H9 (cell line): ENCODE results near the gene PDLIM7. TPM values are rescaled to one million over a fixed set of nuclear protein-coding genes. Genes with fewer than 3 reads are reported as not detected.

Source experiments
- DNase-seq: peaks from one replicate; pipeline ENCODE4 v3.0.0-alpha.2; 2017
- H2AFZ ChIP-seq: one replicate; pipeline ENCODE4 v1.6.1; 2013; ENCODE audit warnings: mild to moderate bottlenecking, low read length, control low read depth, moderate library complexity
- H2AK5ac ChIP-seq: 2 replicates; pipeline ENCODE4 v1.6.1; 2013; ENCODE audit warnings: low read length, control low read depth, mixed read lengths; ENCODE audit not compliant: insufficient read length
- H2BK120ac ChIP-seq: one replicate; pipeline ENCODE4 v1.6.1; 2013; ENCODE audit warnings: low read depth, mild to moderate bottlenecking, low read length, control low read depth, inconsistent platforms; ENCODE audit not compliant: poor library complexity, severe bottlenecking
- H2BK12ac ChIP-seq: 2 replicates; pipeline ENCODE4 v1.6.1; 2013; ENCODE audit warnings: low read length, control low read depth, mixed read lengths, low read depth; ENCODE audit not compliant: insufficient read length
- H2BK15ac ChIP-seq: 2 replicates; pipeline ENCODE4 v1.6.1; 2013; ENCODE audit warnings: low read depth, low read length, control low read depth
- H2BK20ac ChIP-seq: one replicate; pipeline ENCODE4 v1.6.1; 2013; ENCODE audit warnings: low read depth, mild to moderate bottlenecking, low read length, control low read depth, inconsistent platforms; ENCODE audit not compliant: poor library complexity, severe bottlenecking
- H2BK5ac ChIP-seq: 2 replicates; pipeline ENCODE4 v1.6.1; 2013; ENCODE audit warnings: low read length, control low read depth, mixed read lengths; ENCODE audit not compliant: insufficient read length
- H3K14ac ChIP-seq: 2 replicates; pipeline ENCODE4 v1.6.1; 2013; ENCODE audit warnings: low read length, control low read depth; ENCODE audit not compliant: insufficient read depth
- H3K18ac ChIP-seq: 2 replicates; pipeline ENCODE4 v1.6.1; 2013; ENCODE audit warnings: low read depth, mild to moderate bottlenecking, mixed read lengths, low read length, control low read depth; ENCODE audit not compliant: insufficient read length
- H3K23ac ChIP-seq: 2 replicates; pipeline ENCODE4 v1.6.1; 2013; ENCODE audit warnings: low read length, control low read depth, mixed read lengths, low read depth; ENCODE audit not compliant: insufficient read length
- H3K23me2 ChIP-seq: 2 replicates; pipeline ENCODE4 v1.6.1; 2013; ENCODE audit warnings: low read depth, mild to moderate bottlenecking, mixed read lengths, low read length, control low read depth; ENCODE audit not compliant: insufficient read length, poor library complexity, severe bottlenecking
- H3K27ac ChIP-seq: 2 replicates; pipeline ENCODE4 v1.5.1; 2013; ENCODE audit warnings: low read length, control low read depth, mixed read lengths, low read depth; ENCODE audit not compliant: insufficient read length
- H3K27me3 ChIP-seq: 2 replicates; pipeline ENCODE4 v1.6.1; 2013; ENCODE audit warnings: low read length, control low read depth, inconsistent platforms; ENCODE audit not compliant: insufficient read depth
- H3K4ac ChIP-seq: 2 replicates; pipeline ENCODE4 v1.6.1; 2013; ENCODE audit warnings: low read depth, mild to moderate bottlenecking, control low read depth, inconsistent platforms, low read length, moderate library complexity
- H3K4me1 ChIP-seq: 2 replicates; pipeline ENCODE4 v1.6.1; 2013; ENCODE audit warnings: low read length, control low read depth, inconsistent platforms; ENCODE audit not compliant: insufficient read depth
- H3K4me2 ChIP-seq: 2 replicates; pipeline ENCODE4 v1.6.1; 2013; ENCODE audit warnings: low read length, control low read depth, mixed read lengths; ENCODE audit not compliant: insufficient read length, insufficient read depth
- H3K56ac ChIP-seq: 2 replicates; pipeline ENCODE4 v1.6.1; 2013; ENCODE audit warnings: low read depth, mild to moderate bottlenecking, mixed read lengths, low read length, control low read depth; ENCODE audit not compliant: insufficient read length
- H3K79me1 ChIP-seq: 2 replicates; pipeline ENCODE4 v1.6.1; 2013; ENCODE audit warnings: low read depth, mild to moderate bottlenecking, moderate library complexity, low read length, control low read depth, inconsistent platforms; ENCODE audit not compliant: insufficient read depth, poor library complexity, severe bottlenecking
- H3K79me2 ChIP-seq: 2 replicates; pipeline ENCODE4 v1.6.1; 2013; ENCODE audit warnings: low read length, control low read depth, inconsistent platforms; ENCODE audit not compliant: insufficient read depth
- H3K9ac ChIP-seq: 2 replicates; pipeline ENCODE4 v1.6.1; 2013; ENCODE audit warnings: low read length, control low read depth, mixed read lengths; ENCODE audit not compliant: insufficient read length; ENCODE audit errors: extremely low read depth
- H3K9me3 ChIP-seq: one replicate; pipeline ENCODE4 v1.6.1; 2013; ENCODE audit warnings: low read depth, low read length, inconsistent platforms; ENCODE audit not compliant: control insufficient read depth
- H3T11ph ChIP-seq: one replicate; pipeline ENCODE4 v1.6.1; 2013; ENCODE audit warnings: mild to moderate bottlenecking, low read length, control low read depth, inconsistent platforms
- H4K20me1 ChIP-seq: one replicate; pipeline ENCODE4 v1.6.1; 2013; ENCODE audit not compliant: control insufficient read depth, insufficient read length, insufficient read depth
- H4K5ac ChIP-seq: 2 replicates; pipeline ENCODE4 v1.6.1; 2013; ENCODE audit warnings: low read depth, mild to moderate bottlenecking, mixed read lengths, low read length, control low read depth; ENCODE audit not compliant: insufficient read length
- H4K8ac ChIP-seq: replicated peaks from 2 replicates; pipeline ENCODE4 v1.6.1; 2013; ENCODE audit warnings: low read length, control low read depth, mixed read lengths, low read depth; ENCODE audit not compliant: insufficient read length
- H4K91ac ChIP-seq: 2 replicates; pipeline ENCODE4 v1.6.1; 2013; ENCODE audit warnings: low read depth, mild to moderate bottlenecking, moderate library complexity, mixed read lengths, low read length, control low read depth; ENCODE audit not compliant: insufficient read length
- H3K27ac Mint-ChIP-seq, 3 experiments: 2 replicates in 2 of 3; 3 replicates in 1 of 3; pipeline ENCODE4 v1.8.0; 2020 to 2021; ENCODE audit warnings: mixed read lengths in 3 of 3, mild to moderate bottlenecking in 1 of 3, moderate library complexity in 1 of 3
- H3K27me3 Mint-ChIP-seq: 2 replicates; pipeline ENCODE4 v1.8.0; 2021; ENCODE audit warnings: low read depth, mild to moderate bottlenecking, moderate library complexity, mixed read lengths
- H3K36me3 Mint-ChIP-seq, 3 experiments: 2 replicates in 2 of 3; 3 replicates in 1 of 3; pipeline ENCODE4 v1.8.0; 2020 to 2021; ENCODE audit warnings: low read depth in 3 of 3, mixed read lengths in 3 of 3; ENCODE audit not compliant: insufficient read depth in 1 of 3
- H3K4me1 Mint-ChIP-seq, 2 experiments: 2 replicates each; pipeline ENCODE4 v1.8.0; 2020; ENCODE audit warnings: mixed read lengths in 2 of 2
- H3K4me3 Mint-ChIP-seq, 2 experiments: 2 replicates in 1 of 2; 3 replicates in 1 of 2; pipeline ENCODE4 v1.8.0; 2020 to 2021; ENCODE audit warnings: mild to moderate bottlenecking in 2 of 2, mixed read lengths in 2 of 2, moderate library complexity in 1 of 2
- H3K9me3 Mint-ChIP-seq, 2 experiments: 2 replicates in 1 of 2; 3 replicates in 1 of 2; pipeline ENCODE4 v1.8.0; 2020; ENCODE audit warnings: mild to moderate bottlenecking in 2 of 2, mixed read lengths in 2 of 2, moderate library complexity in 1 of 2
- WGBS: extraction: QIAGEN DNeasy Blood & Tissue Kit; methylation state at CpG from one replicate; pipeline ENCODE4 v1.1.7; 2013; ENCODE audit warnings: missing lambda C conversion rate, low lambda C conversion rate, mixed read lengths; ENCODE audit not compliant: insufficient read length; ENCODE audit errors: extremely low coverage; 5-methylcytosine and 5-hydroxymethylcytosine counted together
- total RNA-seq: library from RNA; stranded (reverse); gene quantifications from 2 replicates; pipeline ENCODE4 v1.2.1, GENCODE V29; 2021
- TF ChIP-seq, protein P1 (sequence below): fragments of 200-600 bp; sonication (generic); conservative IDR thresholded peaks from 3 replicates; pipeline ENCODE4 v1.8.0; 2021; ENCODE audit warnings: antibody characterized with exemption, mild to moderate bottlenecking

PDLIM7 gene
- total RNA-seq, 1 experiment from 2014 or later, result 137 TPM

DNA sequence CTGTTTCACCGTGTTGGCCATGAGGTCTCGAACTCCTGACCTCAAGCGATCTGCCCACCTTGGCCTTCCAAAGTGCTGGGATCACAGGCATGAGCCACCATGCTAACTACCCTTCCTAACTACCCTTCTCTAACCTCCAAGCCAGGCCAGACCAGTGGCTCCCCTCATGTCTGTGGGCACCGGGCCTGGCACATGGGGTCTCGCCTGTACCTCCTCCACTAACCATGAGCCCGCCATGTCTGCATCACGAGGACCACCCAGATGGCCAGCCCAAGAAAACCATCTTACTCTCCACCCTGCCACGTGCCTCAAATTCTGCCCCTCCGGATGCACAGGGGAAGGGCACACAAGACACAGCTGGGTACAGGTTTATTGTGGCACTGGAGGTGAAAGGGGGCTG is 14.4 kb downstream of the PDLIM7 start:
- Mint-ChIP-seq H3K9me3 (no peaks in the 10 kb centered on the region), H3K4me3 (no peak overlapping the region), H3K27ac (peak overlapping the region in 2 of 3 experiments; percentile 72 to 84; a peak in 3 of 7 replicates), H3K36me3 (peaks cover 31 to 75% (median 68%) of the 10 kb centered on the region in 3 experiments), H3K27me3 (no peaks in the 10 kb centered on the region; the same call in none of the 2 replicates), H3K4me1 (peaks cover 0 to 6% of the 10 kb centered on the region in 2 experiments; a peak in 1 of 4 replicates)
- WGBS, result no CpG with 5 or more reads among the region's 9 CpGs
- Histone ChIP-seq H3K79me1 (no peaks in the 10 kb centered on the region), H3K56ac (no peak overlapping the region), H3K23ac (no peak overlapping the region), H4K5ac (no peak overlapping the region), H4K8ac (no peak overlapping the region), H3K27me3 (no peaks in the 10 kb centered on the region), H3K4me1 (no peaks in the 10 kb centered on the region), H3K18ac (no peak overlapping the region), H4K20me1 (no peaks in the 10 kb centered on the region), H2BK20ac (no peak overlapping the region), H3K23me2 (no peaks in the 10 kb centered on the region), H2BK120ac (no peak overlapping the region), H3K27ac (no peak overlapping the region), H3K4me2 (no peak overlapping the region), H2BK12ac (no peak overlapping the region), H2BK15ac (no peak overlapping the region), H3K79me2 (no peaks in the 10 kb centered on the region), H2BK5ac (no peak overlapping the region), H2AFZ (no peak overlapping the region), H2AK5ac (no peak overlapping the region), H4K91ac (no peak overlapping the region), H3K9ac (no peak overlapping the region), H3K9me3 (no peaks in the 10 kb centered on the region), H3K14ac (no peak overlapping the region), H3T11ph (no peak overlapping the region), H3K4ac (no peak overlapping the region)
- no peak for DNase-seq
- TF ChIP-seq, protein P1, sequence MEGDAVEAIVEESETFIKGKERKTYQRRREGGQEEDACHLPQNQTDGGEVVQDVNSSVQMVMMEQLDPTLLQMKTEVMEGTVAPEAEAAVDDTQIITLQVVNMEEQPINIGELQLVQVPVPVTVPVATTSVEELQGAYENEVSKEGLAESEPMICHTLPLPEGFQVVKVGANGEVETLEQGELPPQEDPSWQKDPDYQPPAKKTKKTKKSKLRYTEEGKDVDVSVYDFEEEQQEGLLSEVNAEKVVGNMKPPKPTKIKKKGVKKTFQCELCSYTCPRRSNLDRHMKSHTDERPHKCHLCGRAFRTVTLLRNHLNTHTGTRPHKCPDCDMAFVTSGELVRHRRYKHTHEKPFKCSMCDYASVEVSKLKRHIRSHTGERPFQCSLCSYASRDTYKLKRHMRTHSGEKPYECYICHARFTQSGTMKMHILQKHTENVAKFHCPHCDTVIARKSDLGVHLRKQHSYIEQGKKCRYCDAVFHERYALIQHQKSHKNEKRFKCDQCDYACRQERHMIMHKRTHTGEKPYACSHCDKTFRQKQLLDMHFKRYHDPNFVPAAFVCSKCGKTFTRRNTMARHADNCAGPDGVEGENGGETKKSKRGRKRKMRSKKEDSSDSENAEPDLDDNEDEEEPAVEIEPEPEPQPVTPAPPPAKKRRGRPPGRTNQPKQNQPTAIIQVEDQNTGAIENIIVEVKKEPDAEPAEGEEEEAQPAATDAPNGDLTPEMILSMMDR, result no peak
